Astrocyte (in vitro differentiated cells and primary cell): ENCODE data around the gene ATG4D. TPM values are rescaled to one million over a fixed set of nuclear protein-coding genes. Genes with fewer than 3 reads are reported as not detected.
A peak's percentile ranks its signal among the peaks of the same experiment; 100 is the strongest.

Experiments used
- DNase-seq: peaks from one replicate; pipeline ENCODE4 v3.0.0-alpha.2; 2010; ENCODE audit warnings: low read depth
- FAIRE-seq: peaks from 2 replicates; lab custom pipeline; 2011; peaks lifted over from hg19 to GRCh38; lab: Jason Lieb, UNC
- H2AFZ ChIP-seq: 2 replicates; pipeline ENCODE4 v1.6.0; 2012; ENCODE audit warnings: low read depth, low read length, inconsistent platforms
- H3K27ac ChIP-seq: 2 replicates; pipeline ENCODE4 v1.5.1; 2011; ENCODE audit warnings: low read depth, low read length, inconsistent platforms
- H3K27me3 ChIP-seq: 2 replicates; pipeline ENCODE4 v1.6.0; 2011; ENCODE audit warnings: low read length, inconsistent platforms; ENCODE audit not compliant: insufficient read depth
- H3K36me3 ChIP-seq: 2 replicates; pipeline ENCODE4 v1.5.1; 2011; ENCODE audit warnings: low read length, inconsistent platforms; ENCODE audit not compliant: insufficient read depth
- H3K4me1 ChIP-seq: 2 replicates; pipeline ENCODE4 v1.5.1; 2011; ENCODE audit warnings: low read length, inconsistent platforms; ENCODE audit not compliant: insufficient read depth
- H3K4me2 ChIP-seq: 2 replicates; pipeline ENCODE4 v1.6.0; 2012; ENCODE audit warnings: low read length, inconsistent platforms
- H3K4me3 ChIP-seq: 2 replicates; pipeline ENCODE4 v1.5.1; 2011; ENCODE audit warnings: low read depth, mild to moderate bottlenecking, low read length, inconsistent platforms; ENCODE audit not compliant: insufficient read depth
- H3K79me2 ChIP-seq: 2 replicates; pipeline ENCODE4 v1.6.0; 2012; ENCODE audit warnings: mild to moderate bottlenecking, low read length, inconsistent platforms; ENCODE audit not compliant: insufficient read depth
- H3K9ac ChIP-seq: 2 replicates; pipeline ENCODE4 v1.6.0; 2012; ENCODE audit warnings: mild to moderate bottlenecking, low read length, inconsistent platforms
- H3K9me3 ChIP-seq: 2 replicates; pipeline ENCODE4 v1.5.1; 2012; ENCODE audit warnings: low read depth, mild to moderate bottlenecking, low read length, inconsistent platforms; ENCODE audit not compliant: insufficient read depth
- H4K20me1 ChIP-seq: 2 replicates; pipeline ENCODE4 v1.6.0; 2012; ENCODE audit warnings: low read length, inconsistent platforms; ENCODE audit not compliant: insufficient read depth
- H3K27ac Mint-ChIP-seq: one replicate; pipeline ENCODE4 v1.8.0; 2021; ENCODE audit warnings: mild to moderate bottlenecking, mixed read lengths; ENCODE audit not compliant: unreplicated experiment
- H3K27me3 Mint-ChIP-seq: one replicate; pipeline ENCODE4 v1.8.0; 2021; ENCODE audit warnings: low read depth, mixed read lengths; ENCODE audit not compliant: unreplicated experiment
- H3K36me3 Mint-ChIP-seq: one replicate; pipeline ENCODE4 v1.8.0; 2021; ENCODE audit warnings: low read depth, mixed read lengths; ENCODE audit not compliant: unreplicated experiment
- H3K4me1 Mint-ChIP-seq: one replicate; pipeline ENCODE4 v1.8.0; 2021; ENCODE audit warnings: low read depth, mixed read lengths; ENCODE audit not compliant: unreplicated experiment
- H3K4me3 Mint-ChIP-seq: one replicate; pipeline ENCODE4 v1.8.0; 2021; ENCODE audit warnings: mild to moderate bottlenecking, moderate library complexity, mixed read lengths; ENCODE audit not compliant: unreplicated experiment
- H3K9me3 Mint-ChIP-seq: one replicate; pipeline ENCODE4 v1.8.0; 2021; ENCODE audit warnings: mild to moderate bottlenecking, mixed read lengths; ENCODE audit not compliant: unreplicated experiment
- CTCF ChIP-seq: IDR thresholded peaks from 2 replicates; pipeline ENCODE4 v1.5.1; 2011; ENCODE audit warnings: low read depth, mild to moderate bottlenecking, inconsistent platforms, low read length, moderate library complexity; ENCODE audit not compliant: insufficient read depth
- EZH2 ChIP-seq: IDR thresholded peaks from 2 replicates; pipeline ENCODE4 v1.6.1; 2012; ENCODE audit warnings: mild to moderate bottlenecking, low read length, inconsistent platforms; ENCODE audit not compliant: insufficient read depth
- total RNA-seq: library from RNA; stranded (reverse); gene quantifications from 2 replicates; pipeline ENCODE4 v1.2.1, GENCODE V29; 2021

Gene ATG4D
- total RNA-seq, 1 donor from 2014 or later: 23.5 TPM

DNA sequence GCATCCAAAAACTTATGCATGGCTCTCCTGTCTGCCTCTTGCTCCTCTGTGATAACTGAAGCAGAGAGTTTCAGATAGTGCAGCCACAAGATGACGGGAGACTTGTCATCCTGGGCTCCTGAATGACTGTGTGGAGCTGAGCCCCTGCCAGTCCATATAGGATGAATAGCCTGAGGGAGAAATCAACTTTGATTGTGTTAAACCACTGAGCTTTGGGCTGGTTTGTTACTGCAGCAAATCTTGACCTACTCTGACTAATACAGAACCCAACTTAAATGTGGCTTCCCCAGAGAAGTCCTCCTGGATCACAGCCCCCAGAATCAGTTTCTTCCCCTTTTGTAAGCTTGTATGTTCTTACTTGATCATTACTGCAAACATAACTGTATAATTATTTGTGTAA, 11.2 kb upstream of the ATG4D start:
- H3K9ac ChIP-seq: no peak overlapping the region
- no peaks in the 10 kb centered on the region for H4K20me1 ChIP-seq
- H3K4me3 ChIP-seq: no peak overlapping the region
- H3K4me1 ChIP-seq: no peaks in the 10 kb centered on the region
- Mint-ChIP-seq H3K27me3 (peaks cover 10% of the 10 kb centered on the region), H3K4me1 (peaks cover 2% of the 10 kb centered on the region), H3K9me3 (no peaks in the 10 kb centered on the region), H3K27ac (no peak overlapping the region), H3K36me3 (peaks cover 1% of the 10 kb centered on the region), H3K4me3 (no peak overlapping the region)
- DNase-seq (no peak), FAIRE-seq (no peak)
- no peaks in the 10 kb centered on the region for H3K36me3 ChIP-seq
- no peak overlapping the region for H3K4me2 ChIP-seq
- peaks cover 5% of the 10 kb centered on the region for H3K27me3 ChIP-seq
- H3K27ac ChIP-seq: no peak overlapping the region
- no peaks in the 10 kb centered on the region for H3K79me2 ChIP-seq
- TF ChIP-seq CTCF: no peak
- TF ChIP-seq EZH2: no peak
- H3K9me3 ChIP-seq: no peaks in the 10 kb centered on the region
- H2AFZ ChIP-seq: no peak overlapping the region

DNA sequence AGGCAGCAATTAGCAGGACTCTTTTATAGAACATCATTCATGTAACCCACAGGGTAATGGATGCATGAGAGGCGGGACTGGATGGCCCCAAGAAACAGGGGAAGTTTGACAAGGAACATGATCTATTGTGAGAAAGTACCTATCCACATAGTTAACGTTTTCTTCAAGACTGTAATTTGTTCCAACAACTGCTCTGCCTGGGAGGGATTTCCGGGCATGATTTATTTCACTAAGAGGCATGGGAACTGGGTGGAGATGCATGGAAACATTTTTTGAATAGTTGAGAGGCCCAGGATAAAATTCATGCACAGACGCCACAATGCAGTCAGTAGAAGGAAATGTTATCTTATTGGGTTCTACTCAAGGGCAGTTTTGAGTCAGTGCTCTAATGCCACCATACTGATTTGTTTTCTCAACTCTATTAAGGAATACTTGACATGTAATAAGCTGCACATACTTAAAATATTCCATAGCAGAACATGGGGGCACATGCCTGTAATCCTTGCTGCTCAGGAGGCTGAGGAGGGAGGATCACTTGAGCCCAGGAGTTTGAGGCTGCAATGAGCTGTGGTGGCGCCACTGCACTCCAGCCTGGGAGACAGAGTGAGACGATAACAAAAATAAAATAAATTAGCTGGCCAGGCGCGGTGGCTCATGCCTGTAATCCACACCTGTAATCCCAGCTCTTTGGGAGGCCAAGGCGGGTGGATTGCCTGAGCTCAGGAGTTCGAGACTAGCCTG, 9.9 kb upstream of the ATG4D start:
- Histone ChIP-seq H3K4me2 (no peak overlapping the region), H3K9ac (no peak overlapping the region), H3K36me3 (no peaks in the 10 kb centered on the region), H3K4me3 (no peak overlapping the region), H3K79me2 (no peaks in the 10 kb centered on the region), H3K27me3 (peaks cover 10% of the 10 kb centered on the region), H3K4me1 (no peaks in the 10 kb centered on the region), H3K27ac (peak overlapping the region; percentile 21), H3K9me3 (no peaks in the 10 kb centered on the region), H2AFZ (no peak overlapping the region), H4K20me1 (no peaks in the 10 kb centered on the region)
- no peak for FAIRE-seq
- peaks cover 2% of the 10 kb centered on the region for H3K4me1 Mint-ChIP-seq
- H3K9me3 Mint-ChIP-seq: no peaks in the 10 kb centered on the region
- H3K4me3 Mint-ChIP-seq: no peak overlapping the region
- H3K27me3 Mint-ChIP-seq: peaks cover 19% of the 10 kb centered on the region
- DNase-seq: peak; percentile 93
- peaks cover 1% of the 10 kb centered on the region for H3K36me3 Mint-ChIP-seq
- no peak for TF ChIP-seq CTCF
- TF ChIP-seq EZH2: no peak
- peak overlapping the region; percentile 62 for H3K27ac Mint-ChIP-seq

- no peak for TF ChIP-seq CTCF
- TF ChIP-seq EZH2: no peak
- H3K27ac ChIP-seq: no peak overlapping the region
- no peaks in the 10 kb centered on the region for H3K36me3 ChIP-seq
- no peaks in the 10 kb centered on the region for H3K79me2 ChIP-seq
- H3K4me2 ChIP-seq: no peak overlapping the region
- H3K4me3 ChIP-seq: no peak overlapping the region
- no peak for DNase-seq
- Mint-ChIP-seq H3K9me3 (no peaks in the 10 kb centered on the region), H3K27me3 (peaks cover 22% of the 10 kb centered on the region), H3K4me3 (no peak overlapping the region), H3K27ac (no peak overlapping the region), H3K36me3 (peaks cover 1% of the 10 kb centered on the region), H3K4me1 (peaks cover 2% of the 10 kb centered on the region)
- no peak for FAIRE-seq
- H3K4me1 ChIP-seq: no peaks in the 10 kb centered on the region
- no peak overlapping the region for H3K9ac ChIP-seq
- H4K20me1 ChIP-seq: no peaks in the 10 kb centered on the region
- no peaks in the 10 kb centered on the region for H3K9me3 ChIP-seq
- peaks cover 10% of the 10 kb centered on the region for H3K27me3 ChIP-seq
- H2AFZ ChIP-seq: no peak overlapping the region
Observed at GRCh38 chr19:10535613-10536012, 8.1 kb upstream of the ATG4D start.
